ENCODE data around the gene MBNL1. TPM values are rescaled to one million over a fixed set of nuclear protein-coding genes. Genes with fewer than 3 reads are reported as not detected.
"Not testable (repeated sequence)": the region's sequence is repeated elsewhere in the genome, so short reads cannot be mapped to it uniquely, and the experiment has no call there.

Gene MBNL1
- total RNA-seq, 1 donor from 2014 or later, result 172 TPM

DNA sequence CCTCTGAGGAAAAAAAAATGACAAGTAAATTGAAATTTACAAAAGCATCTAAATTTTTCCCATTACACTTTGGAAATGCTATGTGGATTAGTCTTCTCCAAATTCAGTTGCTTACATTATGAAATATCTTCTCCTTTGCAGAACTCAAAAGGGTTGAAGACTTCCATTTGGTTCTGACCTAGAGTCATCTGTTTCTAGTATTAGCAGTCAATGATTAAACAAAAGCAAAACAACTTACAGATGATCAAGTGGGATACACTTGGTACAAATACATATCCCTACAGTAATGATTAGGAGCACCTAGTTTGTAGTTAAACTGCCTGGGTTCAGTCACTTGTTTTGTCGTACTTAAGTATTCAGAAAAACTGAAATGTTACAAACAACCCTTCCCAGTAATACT, 136.2 kb downstream of the MBNL1 start:
- ATAC-seq, result no peak
- no peak for DNase-seq
- intact Hi-C loops (cut with micrococcal nuclease), result no loop called here

DNA sequence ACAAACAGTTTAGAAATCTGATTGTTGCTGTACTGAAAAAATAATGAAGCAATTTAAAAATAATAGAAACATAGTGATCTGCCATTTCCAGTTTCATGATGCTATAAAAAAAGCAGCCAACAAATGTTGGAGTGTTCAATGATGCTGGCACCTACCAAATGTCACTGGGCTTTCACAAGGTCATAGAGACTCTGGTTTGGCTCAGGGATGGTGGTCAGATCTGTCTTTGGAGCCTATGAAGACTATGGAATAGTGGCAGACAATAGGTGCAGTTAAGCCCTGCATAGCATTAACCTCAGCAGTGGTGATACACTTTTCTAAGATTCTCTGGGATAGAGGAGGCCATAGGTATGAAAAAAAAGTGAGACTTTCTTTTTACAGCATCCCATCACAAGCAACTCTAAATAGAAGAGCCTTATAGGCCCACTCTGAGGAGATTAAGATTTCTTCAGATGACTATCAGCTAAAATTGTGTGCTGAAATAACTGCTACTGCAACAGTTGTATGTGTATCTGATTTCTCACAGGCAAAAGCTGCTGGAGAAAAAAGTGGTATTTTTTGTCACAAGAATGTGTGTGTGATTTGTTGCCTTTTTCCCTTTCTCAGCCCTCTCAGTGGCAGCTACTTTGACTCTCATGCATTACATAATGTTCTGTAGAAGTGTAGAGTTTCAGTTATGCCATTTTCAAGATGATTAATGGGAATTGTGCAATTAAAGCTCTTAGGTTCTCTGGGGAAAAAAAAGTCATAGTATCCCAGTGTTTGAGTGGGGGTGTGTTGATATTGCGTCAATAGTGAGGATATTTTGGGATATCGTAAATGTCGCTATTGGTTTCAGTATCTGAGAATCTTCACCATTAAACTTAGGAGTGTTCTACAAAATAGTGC, 137.4 kb downstream of the MBNL1 start:
- intact Hi-C loops (cut with micrococcal nuclease), result no loop called here
- ATAC-seq, result peak; percentile 51

DNA sequence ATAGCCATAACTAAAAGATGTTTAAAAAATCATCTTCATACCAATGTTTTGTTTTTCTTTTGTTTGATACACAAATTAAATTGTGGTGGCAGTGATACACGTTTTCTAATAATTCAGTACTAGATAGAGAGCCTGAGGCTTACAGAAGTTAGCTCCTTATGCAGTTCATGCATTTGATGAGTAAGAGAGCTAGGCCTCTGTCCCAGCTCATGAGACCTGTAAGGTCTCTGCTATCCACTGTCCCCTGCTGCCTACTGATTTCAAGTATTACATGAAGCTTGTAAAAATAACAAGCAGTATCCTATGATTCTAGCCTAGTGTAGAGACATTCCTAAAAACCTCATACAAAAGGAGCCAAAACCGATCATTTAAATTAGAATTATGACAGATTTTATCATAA, 144.5 kb downstream of the MBNL1 start:
- ATAC-seq (peak; percentile 43), DNase-seq (no peak)
- intact Hi-C loops (cut with micrococcal nuclease), result no loop called here

More for the DNA sequence above, 137.4 kb downstream of the MBNL1 start:
- no peak for DNase-seq

DNA sequence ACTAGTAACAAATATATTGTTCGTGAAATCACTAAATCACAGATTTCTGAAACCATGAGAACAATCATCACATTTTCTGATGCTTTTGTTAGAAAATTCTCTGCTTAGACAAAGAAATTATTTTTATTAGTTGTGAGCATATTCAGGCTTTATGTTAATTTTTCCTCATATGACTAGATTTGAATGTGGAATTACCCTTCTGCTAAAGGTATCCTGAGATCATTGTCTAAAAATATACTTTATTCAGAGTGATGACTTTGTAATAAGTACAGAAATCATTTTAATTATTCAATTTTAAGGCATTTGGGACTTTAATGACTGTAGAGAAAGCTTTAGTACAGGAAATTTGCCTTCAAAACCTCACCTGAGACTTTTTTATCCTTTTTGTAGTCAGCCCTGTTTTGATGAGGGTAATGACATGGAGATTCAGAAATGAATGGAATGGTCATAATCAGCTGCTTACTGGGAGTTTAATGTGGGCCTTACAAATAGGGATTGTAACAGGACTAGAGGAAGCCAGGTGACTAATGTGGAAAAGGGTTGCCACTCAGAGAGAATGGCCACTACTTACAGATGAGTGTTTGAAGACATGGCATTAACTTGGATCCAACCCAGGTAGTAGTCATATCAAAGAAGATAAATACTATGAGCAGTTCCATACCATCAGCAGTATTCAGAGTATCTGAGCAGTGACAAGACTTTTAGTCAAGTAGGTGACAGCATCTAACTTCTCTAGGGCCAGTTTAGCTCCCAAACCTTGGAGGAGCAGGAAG, 148.3 kb downstream of the MBNL1 start:
- intact Hi-C loops (cut with micrococcal nuclease), result no loop called here
- ATAC-seq, result peak; percentile 70

DNA sequence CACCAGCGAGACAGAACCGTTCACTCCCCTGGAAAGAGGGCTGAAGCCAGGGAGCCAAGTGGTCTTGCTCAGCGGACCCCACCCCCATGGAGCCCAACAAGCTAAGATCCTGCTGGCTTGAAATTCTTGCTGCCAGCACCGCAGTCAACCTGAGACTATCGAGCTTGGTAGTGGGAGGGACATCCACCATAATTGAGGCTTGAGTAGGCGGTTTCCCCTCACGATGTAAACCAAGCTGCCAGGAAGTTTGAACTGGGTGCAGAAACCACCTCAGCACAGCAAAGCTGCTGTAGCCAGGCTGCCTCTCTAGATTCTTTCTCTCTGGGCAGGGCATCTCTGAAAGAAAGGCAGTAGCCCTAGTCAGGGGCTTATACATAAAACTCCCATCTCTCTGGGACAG, 151.0 kb downstream of the MBNL1 start:
- DNase-seq (no peak), ATAC-seq (no peak)
- intact Hi-C loops (cut with micrococcal nuclease), result no loop called here

More for the DNA sequence above, 148.3 kb downstream of the MBNL1 start:
- DNase-seq, result no peak

DNA sequence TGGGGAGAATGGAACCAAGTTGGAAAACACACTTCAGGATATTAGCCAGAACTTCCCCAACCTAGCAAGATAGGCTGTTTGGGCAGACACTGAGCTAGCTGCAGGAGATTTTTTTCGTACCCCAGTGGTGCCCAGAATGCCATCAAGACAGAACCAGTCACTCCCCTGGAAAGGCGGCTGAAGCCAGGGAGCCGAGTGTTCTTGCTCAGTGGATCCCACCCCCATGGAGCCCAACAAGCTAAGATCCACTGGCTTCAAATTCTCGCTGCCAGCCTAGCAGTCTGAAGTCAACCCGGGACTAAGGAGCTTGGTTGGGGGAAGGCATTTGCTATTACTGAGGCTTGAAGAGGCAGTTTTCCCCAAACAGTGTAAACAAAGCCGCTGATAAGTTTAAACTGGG, 152.4 kb downstream of the MBNL1 start:
- intact Hi-C loops (cut with micrococcal nuclease), result no loop called here
- DNase-seq (no peak), ATAC-seq (no peak)

DNA sequence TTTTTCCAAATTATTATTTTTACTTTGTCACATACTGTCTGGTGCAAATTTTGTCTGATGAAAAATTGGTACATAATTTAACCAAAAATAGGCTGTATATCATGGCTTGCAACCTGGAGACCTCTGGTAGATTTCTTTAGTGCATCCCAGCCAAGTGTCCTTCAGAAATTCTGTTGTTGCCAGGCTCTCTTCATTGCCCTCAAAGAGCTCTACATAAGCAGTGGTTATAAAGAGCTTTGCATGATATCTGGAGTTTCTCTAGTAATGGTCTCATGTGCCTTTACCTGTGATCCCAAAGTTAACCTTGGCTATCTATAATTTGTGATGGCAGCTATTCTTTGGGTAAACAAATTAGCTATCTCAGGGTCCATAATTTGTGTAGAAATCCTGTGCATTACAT, 157.7 kb downstream of the MBNL1 start:
- peak; percentile 24 for ATAC-seq
- intact Hi-C loops (cut with micrococcal nuclease), result no loop called here
- no peak for DNase-seq

DNA sequence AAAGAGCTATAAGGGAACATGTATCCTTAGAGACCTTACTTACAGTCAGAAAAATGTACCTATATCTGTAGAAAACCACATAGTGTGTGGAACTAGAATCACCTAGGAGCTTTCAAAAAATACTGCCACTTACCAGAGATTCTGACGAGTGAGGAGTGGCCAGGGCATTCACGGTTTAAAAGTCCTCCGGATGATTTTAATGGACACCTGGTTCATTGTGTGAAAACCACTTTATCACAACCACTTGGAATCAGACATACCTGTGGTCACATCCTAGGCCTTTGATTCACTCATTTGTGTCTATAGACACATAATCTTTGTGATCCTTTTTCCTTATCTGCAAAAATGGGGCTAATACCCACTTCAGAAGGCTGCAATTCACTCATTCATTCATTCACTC, 159.8 kb downstream of the MBNL1 start:
- ATAC-seq, result no peak
- intact Hi-C loops (cut with micrococcal nuclease), result no loop called here

DNA sequence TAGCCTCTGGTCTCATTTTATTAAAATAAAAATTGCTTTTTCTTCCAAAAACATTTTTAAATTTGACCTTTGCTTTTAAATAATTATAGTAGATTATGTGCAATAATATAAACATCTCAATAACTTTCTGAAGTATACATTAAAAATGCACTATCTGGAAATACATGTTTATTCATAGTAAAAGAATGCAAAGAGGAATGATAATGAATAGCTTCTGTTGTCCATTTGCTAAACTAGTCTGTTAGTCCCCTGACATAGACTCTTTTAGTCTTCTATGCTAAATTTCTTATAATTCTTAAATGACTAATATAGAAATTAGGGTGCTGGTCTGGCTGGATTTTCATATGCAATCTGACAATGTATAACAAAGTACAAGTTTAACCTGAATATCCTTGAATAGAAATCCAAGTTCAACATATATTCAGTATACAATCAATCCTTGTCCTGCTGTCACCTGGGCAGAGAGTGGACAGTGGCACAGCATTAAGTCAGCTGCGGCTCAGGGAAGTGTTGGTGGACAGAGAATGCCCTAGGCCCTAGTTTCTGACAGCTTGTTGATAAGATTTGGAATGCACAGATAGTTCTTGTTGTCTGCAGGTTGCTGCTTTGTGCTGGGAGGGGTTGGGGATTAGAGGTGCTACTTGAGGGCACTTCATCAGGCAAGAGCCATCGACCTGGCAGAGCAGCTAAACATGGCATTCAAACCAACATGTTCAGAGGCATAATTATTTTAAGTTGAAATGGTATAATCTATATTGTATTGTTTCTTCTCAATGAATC, 161.7 kb downstream of the MBNL1 start:
- ATAC-seq (peak; percentile 95), DNase-seq (peak; percentile 55)
- intact Hi-C loops (cut with micrococcal nuclease), result no loop called here

More for the DNA sequence above, 159.8 kb downstream of the MBNL1 start:
- DNase-seq, result no peak

DNA sequence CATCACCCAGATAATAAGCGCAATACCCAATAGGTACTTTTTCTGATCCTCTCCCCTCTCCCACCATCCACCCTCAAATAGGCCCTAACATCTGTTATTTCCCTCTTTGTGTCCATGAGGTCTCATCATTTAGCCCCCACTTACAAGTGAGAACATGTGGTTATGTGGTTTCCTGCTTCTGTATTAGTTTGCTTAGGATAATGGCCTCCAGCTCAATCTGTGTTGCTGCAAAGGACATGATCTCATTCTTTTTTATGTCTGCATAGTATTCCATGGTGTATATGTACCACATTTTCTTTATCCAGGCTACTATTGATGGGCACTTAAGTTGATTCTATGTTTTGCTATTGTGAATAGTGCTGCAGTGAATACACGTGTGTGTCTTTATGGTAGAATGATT, 165.4 kb downstream of the MBNL1 start:
- intact Hi-C loops (cut with micrococcal nuclease), result no loop called here
- no peak for DNase-seq
- ATAC-seq, result no peak

DNA sequence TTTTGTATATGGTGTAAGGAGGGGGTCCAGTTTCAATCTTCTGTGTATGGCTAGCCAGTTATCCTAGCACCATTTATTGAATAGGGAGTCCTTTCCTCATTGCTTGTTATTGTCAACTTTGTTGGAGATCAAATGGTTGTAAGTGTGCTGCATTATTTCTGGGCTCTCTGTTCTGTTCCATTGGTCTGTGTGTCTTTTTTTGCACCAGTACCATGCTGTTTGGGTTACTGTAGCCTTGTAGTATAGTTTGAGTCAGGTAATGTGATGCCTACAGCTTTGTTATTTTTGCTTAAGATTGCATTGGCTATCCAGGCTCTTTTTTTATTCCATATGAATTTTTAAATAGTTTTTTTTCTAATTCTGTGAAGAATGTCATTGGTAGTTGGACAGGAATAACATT, 166.5 kb downstream of the MBNL1 start:
- DNase-seq; intact Hi-C loops (cut with micrococcal nuclease); ATAC-seq: not testable (repeated sequence)

DNA sequence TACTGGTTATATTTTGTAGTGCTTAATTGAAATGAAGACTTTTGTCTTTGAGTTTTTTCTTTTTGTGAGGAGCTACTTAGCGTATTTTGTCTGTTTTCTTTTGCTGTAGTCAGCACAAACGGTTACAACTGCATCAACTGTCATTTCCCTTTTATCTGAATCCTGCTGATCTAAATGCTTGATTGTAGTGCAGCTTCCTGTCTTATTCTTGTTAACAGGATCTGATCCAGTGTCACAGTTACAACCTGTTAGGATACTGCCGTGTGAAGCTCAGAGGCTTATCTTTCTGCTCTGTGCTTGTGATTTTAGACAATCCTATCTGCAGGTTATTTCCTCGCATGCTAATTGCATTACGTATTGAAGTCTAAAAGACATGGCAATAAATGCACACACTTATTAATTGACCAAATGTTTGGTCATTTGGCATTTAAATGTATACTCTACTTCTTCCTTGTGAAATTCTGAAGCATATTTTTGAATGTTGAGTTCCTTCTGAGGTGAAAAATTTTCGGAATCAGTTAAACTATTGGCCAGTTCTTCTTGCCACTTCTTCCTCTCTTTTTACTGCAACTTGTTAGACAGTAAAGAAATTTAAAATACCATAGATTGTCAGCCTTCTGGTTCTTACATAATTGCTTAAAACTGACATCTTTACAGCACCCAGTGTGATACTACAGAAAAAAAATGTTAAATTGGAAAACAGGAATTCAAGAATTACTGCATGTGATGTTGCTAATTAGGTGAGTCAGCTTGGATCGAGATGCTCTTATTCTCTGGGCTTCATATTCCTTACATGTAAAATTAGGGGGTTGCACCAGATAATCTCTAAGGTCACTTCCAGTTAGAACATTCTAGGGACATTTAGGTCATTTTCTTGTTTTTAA, 168.2 kb downstream of the MBNL1 start:
- ATAC-seq, result peak; percentile 52
- intact Hi-C loops (cut with micrococcal nuclease), result no loop called here
- no peak for DNase-seq

DNA sequence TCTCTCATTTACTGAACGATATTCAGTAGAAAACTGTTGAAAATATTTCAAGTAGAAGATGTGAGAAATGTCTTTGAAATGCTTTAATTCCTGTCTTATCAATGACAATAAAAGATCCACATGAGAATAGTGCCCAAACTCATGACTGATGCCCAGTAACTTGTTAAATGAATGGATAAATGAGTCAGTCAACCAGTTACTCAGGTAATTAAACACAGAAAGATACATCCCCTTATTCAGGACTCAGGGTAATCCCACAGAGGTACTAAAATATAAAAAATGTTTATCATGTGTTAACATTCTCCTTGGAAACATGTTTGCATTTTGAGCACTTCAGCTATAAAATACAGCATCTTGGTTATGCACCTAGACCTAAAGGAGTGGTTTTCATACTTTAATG, 169.5 kb downstream of the MBNL1 start:
- intact Hi-C loops (cut with micrococcal nuclease), result no loop called here
- no peak for DNase-seq
- ATAC-seq, result no peak

DNA sequence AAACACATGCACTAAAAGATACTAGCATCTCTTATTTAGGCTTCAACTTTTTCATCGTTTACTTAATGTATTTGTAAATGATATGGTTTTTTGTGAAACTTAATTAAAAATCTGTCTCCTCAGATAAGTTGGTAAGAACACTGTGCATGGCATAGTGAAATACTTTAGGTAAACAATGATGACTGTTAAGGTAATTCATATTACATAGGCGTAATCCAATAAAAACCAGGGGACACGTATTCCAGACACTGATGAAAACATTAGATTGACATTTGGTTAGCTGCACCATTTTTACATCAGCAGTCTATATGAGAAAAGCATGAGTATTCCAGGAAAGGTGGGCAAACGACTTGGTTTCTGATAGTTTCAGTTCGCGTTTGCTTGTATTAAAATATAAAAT, 170.0 kb downstream of the MBNL1 start:
- no peak for ATAC-seq
- intact Hi-C loops (cut with micrococcal nuclease), result no loop called here
- no peak for DNase-seq

DNA sequence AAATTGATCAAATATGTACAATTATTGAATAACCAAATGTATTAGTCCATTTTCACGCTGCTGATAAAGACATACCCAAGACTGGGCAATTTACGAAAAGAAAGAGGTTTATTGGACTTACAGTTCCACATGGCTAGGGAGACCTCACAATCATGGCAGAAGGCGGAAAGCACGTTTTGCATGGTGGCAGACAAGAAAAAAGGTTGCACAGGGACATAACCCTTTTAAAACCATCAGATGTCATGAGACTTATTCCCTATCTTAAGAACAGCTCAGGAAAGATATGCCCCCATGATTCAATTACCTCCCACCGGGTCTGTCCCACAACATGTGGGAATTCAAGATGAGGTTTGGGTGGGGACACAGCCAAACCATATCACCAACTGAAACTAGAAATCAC, 171.5 kb downstream of the MBNL1 start:
- not testable (repeated sequence) for ATAC-seq, DNase-seq
- intact Hi-C loops (cut with micrococcal nuclease), result loop anchor here (10.0 kb wide), 2 partner anchors 215 to 255 kb away; no protein-coding TSS in a partner anchor

DNA sequence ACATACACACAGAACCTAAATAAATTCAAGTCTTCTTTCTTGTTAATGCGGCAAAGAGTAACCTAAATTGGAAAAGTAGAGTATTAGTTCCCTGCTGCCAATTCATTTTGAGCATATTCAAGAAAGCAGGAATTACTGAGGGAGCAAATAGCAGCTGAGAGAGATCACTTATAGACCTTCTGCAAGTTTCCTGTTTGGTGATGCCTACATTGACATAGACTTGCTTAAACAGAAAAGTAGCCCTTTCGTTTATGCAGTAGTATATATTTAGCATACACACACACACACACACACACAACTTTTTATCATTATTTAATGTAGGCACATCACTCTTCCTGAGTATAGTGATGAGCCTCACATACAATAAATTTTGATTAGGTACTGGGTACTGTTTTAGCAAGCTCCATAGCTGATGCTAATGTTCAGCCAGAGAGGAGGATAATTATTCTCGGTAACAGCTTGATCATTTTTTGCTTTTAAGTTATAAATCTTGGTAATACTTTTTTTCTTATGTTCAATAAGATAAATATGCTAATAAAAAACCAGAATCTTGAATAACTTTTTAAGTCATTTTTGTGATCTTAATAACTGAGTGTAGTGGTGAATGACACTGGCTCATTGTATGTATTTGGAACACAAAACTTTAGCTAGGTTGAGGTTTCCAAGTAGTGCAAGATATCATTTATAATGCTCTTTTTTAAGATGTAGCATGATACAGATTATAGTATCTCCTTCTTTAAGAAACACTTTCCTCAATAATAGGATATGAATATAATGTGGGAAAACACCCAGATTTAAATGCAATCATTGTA, 174.7 kb downstream of the MBNL1 start:
- peak; percentile 28 for ATAC-seq

DNA sequence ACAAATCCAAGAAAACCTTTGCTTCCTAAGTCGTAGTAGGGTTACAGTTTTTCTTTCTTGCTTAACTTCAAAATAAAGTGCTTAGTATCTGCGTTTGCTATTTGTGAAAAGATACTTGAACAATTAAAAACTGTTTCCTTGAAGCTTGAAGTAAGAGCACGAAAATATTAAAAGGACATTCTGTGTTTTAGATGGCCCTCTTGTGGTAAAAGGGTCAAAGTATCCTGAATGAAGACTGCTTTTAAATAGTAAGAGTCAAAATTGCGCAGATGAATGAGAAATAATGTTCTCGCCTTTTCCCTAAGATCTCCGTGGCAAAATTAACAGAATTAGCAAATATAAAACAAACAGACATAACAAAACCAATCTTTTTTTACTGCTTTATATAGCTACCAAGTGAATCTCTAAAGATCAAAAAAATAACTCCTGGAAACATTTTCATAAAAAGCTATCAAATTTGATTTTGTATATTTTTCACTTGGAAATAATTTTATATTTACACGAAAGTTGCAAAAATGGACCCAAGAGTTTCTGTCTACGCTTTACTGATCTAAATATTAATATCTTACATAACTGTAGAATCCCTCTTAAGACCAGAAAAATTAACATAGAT, 175.4 kb downstream of the MBNL1 start:
- no peak for DNase-seq
- peak; percentile 68 for ATAC-seq
- intact Hi-C loops (cut with micrococcal nuclease), result loop anchor here (10.0 kb wide), 2 partner anchors 219 to 259 kb away; no protein-coding TSS in a partner anchor

More for the DNA sequence above, 174.7 kb downstream of the MBNL1 start:
- no peak for DNase-seq
- intact Hi-C loops (cut with micrococcal nuclease), result loop anchor here (10.0 kb wide), 2 partner anchors 219 to 259 kb away; no protein-coding TSS in a partner anchor
